Stimulated activated CD8-positive, alpha-beta memory T cell treated with anti-CD3 and anti-CD28 coated beads, Interleukin-12 subunit alpha, Interleukin-12 subunit beta, amount 100 ng/mL, for 24 hours (primary cell): ENCODE data around the gene TMEM127.

Experiments used
- DNase-seq: peaks from one replicate; pipeline ENCODE4 v3.0.0-alpha.2; 2020; ENCODE audit errors: extremely low read depth

The TMEM127 gene

DNA sequence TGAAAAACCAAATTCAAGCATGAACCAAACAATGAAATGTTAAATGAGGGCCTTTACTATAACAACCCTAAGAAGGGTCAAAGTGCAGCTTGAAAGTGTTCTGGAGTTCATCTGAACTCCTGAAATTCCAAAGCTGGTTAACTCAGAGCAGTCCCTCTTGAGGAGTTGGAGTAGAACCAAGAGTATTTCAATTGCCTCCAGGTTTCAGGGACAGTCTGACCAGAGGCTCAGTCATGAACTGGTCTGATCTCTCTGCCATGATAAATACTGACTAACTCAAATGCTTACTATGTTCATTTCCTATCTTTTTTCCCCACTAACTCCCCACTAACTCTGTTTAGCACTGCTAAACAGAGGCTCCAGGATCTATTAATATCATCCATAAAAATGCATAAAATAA is 59.9 kb downstream of the TMEM127 start:
- no peak for DNase-seq

DNA sequence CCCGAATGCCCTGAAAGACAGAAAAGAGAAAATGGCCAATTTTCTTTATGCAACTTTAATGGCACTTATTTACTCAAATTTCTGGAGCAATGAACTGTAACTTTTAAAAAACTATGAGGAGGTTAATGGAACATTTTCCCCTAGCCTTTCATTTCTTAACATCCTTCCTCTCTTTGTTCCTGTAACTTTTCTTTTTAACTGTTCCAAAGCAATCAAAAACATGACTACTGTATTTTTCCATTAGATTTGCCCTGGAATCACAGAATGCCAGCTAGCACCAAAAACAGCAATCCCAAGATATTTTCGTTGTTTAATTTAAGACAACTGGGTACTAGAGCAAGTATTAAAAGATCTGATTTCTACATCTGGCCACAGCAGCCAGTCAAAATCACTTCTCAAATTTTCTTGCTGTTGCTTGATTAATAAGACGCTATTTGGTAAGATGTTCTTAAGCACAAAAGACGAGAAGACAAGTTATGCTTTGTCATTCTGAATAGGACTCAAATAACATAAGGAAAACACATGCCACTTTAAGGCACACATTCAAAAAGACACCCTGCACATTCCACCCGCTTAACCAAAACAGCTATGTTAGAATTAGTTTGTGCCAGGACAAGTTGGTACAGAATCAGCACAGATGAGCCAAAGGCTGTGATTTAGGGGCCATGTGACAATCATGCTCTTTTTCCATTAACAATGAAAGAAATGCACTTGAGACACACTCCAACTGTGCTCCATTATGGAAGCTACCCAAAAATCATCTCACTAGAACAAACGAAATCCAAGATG is 60.8 kb downstream of the TMEM127 start:
- DNase-seq = no peak

DNA sequence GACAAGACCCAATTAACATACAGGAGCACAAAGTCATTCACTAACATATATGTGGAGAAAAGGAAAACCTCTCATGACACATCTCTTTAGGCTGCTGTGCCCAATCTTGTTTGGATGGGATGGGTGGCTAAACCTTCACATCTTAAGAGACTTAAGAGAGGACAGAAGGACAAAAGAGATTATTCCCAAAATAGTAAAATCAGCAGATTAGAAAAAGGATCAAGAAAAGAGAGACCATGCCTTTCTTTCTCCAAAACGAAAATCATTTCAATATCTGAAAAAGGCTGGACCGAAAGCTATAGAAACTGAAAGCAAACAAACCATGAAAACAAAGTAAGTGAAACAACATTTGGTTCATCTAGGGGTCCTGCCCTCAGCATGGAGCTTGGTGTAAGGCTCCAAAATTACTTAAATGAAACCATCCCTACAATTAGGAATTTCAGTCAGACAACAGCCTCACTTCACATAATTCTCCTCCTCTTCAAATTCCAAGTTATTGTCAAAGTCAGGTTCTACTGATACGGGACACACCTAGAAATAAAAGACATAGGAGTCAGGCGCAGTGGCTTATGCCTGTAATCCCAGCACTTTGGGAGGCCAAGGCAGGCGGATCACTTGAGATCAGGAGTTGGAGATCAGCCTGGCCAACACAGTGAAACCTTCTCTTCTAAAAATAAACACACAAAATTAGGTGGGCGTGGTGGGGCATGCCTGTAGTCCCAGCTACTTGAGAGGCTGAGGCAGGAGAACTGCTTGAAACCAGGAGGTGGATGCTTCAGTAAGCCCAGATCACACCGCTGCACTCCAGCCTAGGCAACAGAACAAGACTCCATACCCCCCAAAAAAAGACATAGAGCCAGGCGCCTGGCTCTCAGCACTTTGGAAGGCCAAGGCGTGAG is 62.4 kb downstream of the TMEM127 start:
- DNase-seq = no peak

DNA sequence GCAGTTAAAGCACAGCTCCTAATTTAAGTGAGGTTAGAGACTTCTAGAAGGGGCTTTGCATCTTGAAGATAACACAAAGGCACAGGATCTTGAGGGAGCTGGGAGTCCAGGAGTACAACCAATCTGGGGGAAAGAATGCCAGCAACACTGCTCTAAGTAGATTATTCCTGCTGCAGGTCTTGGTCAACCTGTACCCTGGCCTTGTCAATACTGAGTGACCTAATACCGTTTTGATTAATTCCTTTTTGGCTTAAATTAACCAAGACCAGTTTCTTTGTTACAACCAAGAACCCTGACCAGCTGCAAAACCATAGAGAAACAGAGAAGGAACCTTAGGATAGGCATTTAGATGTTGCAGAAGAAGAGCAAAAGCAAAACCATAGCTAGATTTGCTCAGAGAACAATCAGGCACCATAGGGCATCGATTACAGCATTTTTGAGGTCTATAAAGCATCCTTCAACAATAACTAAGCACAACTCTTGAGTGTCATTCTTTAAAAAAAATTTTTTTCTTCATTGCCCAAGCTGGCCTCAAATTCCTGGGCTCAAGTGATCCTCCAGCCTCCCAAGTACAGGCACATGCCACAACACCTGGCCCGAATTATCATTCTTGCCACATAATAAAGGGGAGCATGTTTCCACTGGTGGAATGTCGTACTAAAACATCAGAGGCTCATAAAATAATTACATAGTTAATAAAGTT is 63.5 kb downstream of the TMEM127 start:
- no peak for DNase-seq

DNA sequence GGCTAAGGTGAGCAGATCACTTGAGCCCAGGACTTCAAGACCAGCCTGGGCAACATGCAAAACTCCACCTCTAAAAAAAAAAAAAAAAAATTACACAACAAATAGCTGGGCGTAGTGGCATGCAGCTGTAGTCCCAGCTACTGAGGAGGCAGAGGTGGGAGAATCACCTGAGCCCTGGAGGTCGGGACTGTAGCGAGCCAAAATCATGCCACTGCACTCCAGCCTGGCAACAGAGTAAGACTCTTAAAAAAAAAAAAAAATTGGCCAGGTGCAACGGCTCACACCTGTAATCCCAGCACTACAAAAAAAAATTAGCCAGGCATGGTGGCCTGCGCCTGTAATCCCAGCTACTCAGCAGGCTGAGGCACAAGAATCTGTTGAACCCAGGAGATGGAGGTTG is 64.5 kb downstream of the TMEM127 start:
- DNase-seq = no peak

DNA sequence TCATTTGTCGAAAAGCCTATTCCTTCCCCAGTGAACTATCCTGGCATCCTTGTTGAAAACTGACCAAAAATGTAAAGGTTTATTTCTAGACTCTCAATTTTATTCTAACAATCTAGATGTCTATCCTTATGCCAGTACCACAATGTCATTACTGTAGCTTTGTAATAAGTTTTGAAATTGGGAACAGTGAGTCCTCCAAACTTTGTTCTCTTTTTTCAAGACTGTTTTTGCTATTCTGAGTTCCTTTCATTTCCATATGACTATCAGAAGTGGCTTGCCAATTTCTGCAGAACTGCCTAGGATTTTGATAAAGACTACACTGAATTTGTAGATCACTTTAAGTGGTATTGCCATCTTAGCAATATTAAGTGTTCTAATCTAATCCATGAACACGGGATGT is 66.9 kb downstream of the TMEM127 start:
- DNase-seq = no peak
